Caco-2 (cell line): Measurements from ENCODE around the gene OTOF. TPM values are rescaled to one million over a fixed set of nuclear protein-coding genes. Genes with fewer than 3 reads are reported as not detected.

Experiments used
- BruUV-seq: library from RNA; stranded (reverse); fragments of 400-500 nt; replicated peaks from 2 replicates; lab custom pipeline; 2021; lab: Mats Ljungman, UMichigan
- CTCF ChIA-PET: fragments of 300-600 bp; sonication (Branson Sonifier 250); formaldehyde crosslinking; loops from one replicate; lab custom pipeline; 2022; ENCODE audit warnings: antibody characterized with exemption; lab: Charles Lee
- POLR2A ChIA-PET: fragments of 300-600 bp; sonication (Branson Sonifier 250); formaldehyde crosslinking; loops from one replicate; lab custom pipeline; 2022; ENCODE audit warnings: antibody characterized with exemption; lab: Charles Lee
- DNase-seq, 2 experiments: peaks; one replicate each; pipeline versions ENCODE4 v3.0.0 to v3.0.0-alpha.2; 2020 to 2022
- H3K27me3 ChIP-seq: replicated peaks from 2 replicates; pipeline ENCODE4 v1.6.0; 2011; ENCODE audit warnings: low read length; ENCODE audit not compliant: control insufficient read depth, insufficient read depth
- H3K36me3 ChIP-seq: 2 replicates; pipeline ENCODE4 v1.5.1; 2011; ENCODE audit warnings: low read length; ENCODE audit not compliant: control insufficient read depth, insufficient read depth
- H3K4me1 ChIP-seq: fragments of 250-450 bp; sonication (Bioruptor Pico); 2 replicates; pipeline ENCODE4 v1.5.1; 2020; ENCODE audit warnings: mild to moderate bottlenecking
- H3K4me3 ChIP-seq: 2 replicates; pipeline ENCODE4 v1.5.1; 2011; ENCODE audit warnings: low read depth, mild to moderate bottlenecking, control low read depth, low read length
- H3K9me3 ChIP-seq: fragments of 250-450 bp; sonication (Bioruptor Pico); 2 replicates; pipeline ENCODE4 v1.5.1; 2020; ENCODE audit warnings: mild to moderate bottlenecking, moderate library complexity
- H3K27ac Mint-ChIP-seq: one replicate; pipeline ENCODE4 v1.8.0; 2022; ENCODE audit warnings: mixed read lengths; ENCODE audit not compliant: unreplicated experiment
- H3K27me3 Mint-ChIP-seq: one replicate; pipeline ENCODE4 v1.8.0; 2022; ENCODE audit warnings: mixed read lengths; ENCODE audit not compliant: insufficient read depth, unreplicated experiment
- H3K36me3 Mint-ChIP-seq: one replicate; pipeline ENCODE4 v1.8.0; 2022; ENCODE audit warnings: mild to moderate bottlenecking, mixed read lengths; ENCODE audit not compliant: insufficient read depth, unreplicated experiment
- H3K4me1 Mint-ChIP-seq: one replicate; pipeline ENCODE4 v1.8.0; 2022; ENCODE audit warnings: low read depth, mixed read lengths; ENCODE audit not compliant: unreplicated experiment
- H3K4me3 Mint-ChIP-seq: one replicate; pipeline ENCODE4 v1.8.0; 2022; ENCODE audit warnings: mild to moderate bottlenecking, moderate library complexity, mixed read lengths; ENCODE audit not compliant: unreplicated experiment
- H3K9me3 Mint-ChIP-seq: one replicate; pipeline ENCODE4 v1.8.0; 2022; ENCODE audit warnings: mixed read lengths; ENCODE audit not compliant: unreplicated experiment
- CTCF ChIP-seq, 2 experiments: fragments of 200-600 bp in 1 of 2; IDR thresholded peaks; 1 replicate in 1 of 2; 2 replicates in 1 of 2; pipeline versions ENCODE4 v1.5.1 to v1.8.0; 2011 to 2022; ENCODE audit warnings: antibody characterized with exemption in 1 of 2, control low read depth in 1 of 2, inconsistent platforms in 1 of 2, low read depth in 1 of 2, low read length in 1 of 2, mild to moderate bottlenecking in 1 of 2, moderate library complexity in 1 of 2; ENCODE audit not compliant: insufficient read depth in 1 of 2, severe bottlenecking in 1 of 2, unreplicated experiment in 1 of 2
- intact Hi-C: fragments of 100-400 bp; cut with micrococcal nuclease; formaldehyde crosslinking; loops from one replicate; pipeline ENCODE4 v1.10.0; 2022; ENCODE audit not compliant: unreplicated experiment
- total RNA-seq: library from RNA; stranded (reverse); gene quantifications from 2 replicates; pipeline ENCODE4 v1.2.3, GENCODE V29; 2022

OTOF gene
- total RNA-seq, 1 experiment from 2014 or later, result 0.09 TPM

- no peak for TF ChIP-seq CTCF (IDR thresholded peaks at IDR 0.05; ENCODE audit: insufficient read depth in 1 of 2, low read depth in 1 of 2, low read length in 1 of 2, severe bottlenecking in 1 of 2, unreplicated experiment in 1 of 2)
- no TSS peak for BruUV-seq
- Mint-ChIP-seq H3K4me1 (peaks cover 7% of the 10 kb centered on the region), H3K36me3 (no peaks in the 10 kb centered on the region), H3K9me3 (no peaks in the 10 kb centered on the region), H3K27me3 (peaks cover 10% of the 10 kb centered on the region), H3K27ac (no peak overlapping the region), H3K4me3 (no peak overlapping the region)
- no peaks in the 10 kb centered on the region for H3K27me3 ChIP-seq
- no peaks in the 10 kb centered on the region for H3K9me3 ChIP-seq
- ChIA-PET CTCF (interaction anchor here (0.5 to 1.3 kb wide), 7 partner anchors 25 to 578 kb away, joined by 3 to 6 read pairs (median 4); no protein-coding TSS in a partner anchor), POLR2A (interaction anchor here (0.6 kb wide), 1 partner anchor 39 kb away, joined by 3 read pairs; no protein-coding TSS in a partner anchor)
- intact Hi-C loops, result no loop called here
- H3K36me3 ChIP-seq, result no peaks in the 10 kb centered on the region
- H3K4me1 ChIP-seq, result peaks cover 7% of the 10 kb centered on the region
- DNase-seq, result peak in 1 of 2 experiments; percentile 44
- no peak overlapping the region for H3K4me3 ChIP-seq
These were observed 17.9 kb upstream of the OTOF start for GRCh38 chr2:26495705-26496297.

- CTCF ChIA-PET, result no interaction called here
- no peaks in the 10 kb centered on the region for H3K9me3 Mint-ChIP-seq
- H3K4me1 Mint-ChIP-seq, result peaks cover 7% of the 10 kb centered on the region
- Histone ChIP-seq H3K9me3 (no peaks in the 10 kb centered on the region), H3K4me1 (peaks cover 7% of the 10 kb centered on the region), H3K36me3 (no peaks in the 10 kb centered on the region), H3K4me3 (no peak overlapping the region), H3K27me3 (no peaks in the 10 kb centered on the region)
- no peaks in the 10 kb centered on the region for H3K36me3 Mint-ChIP-seq
- no TSS peak for BruUV-seq
- no peak overlapping the region for H3K27ac Mint-ChIP-seq
- no peak for DNase-seq
- POLR2A ChIA-PET, result no interaction called here
- H3K27me3 Mint-ChIP-seq, result peaks cover 10% of the 10 kb centered on the region
- no peak overlapping the region for H3K4me3 Mint-ChIP-seq
- intact Hi-C loops, result no loop called here
- TF ChIP-seq CTCF (IDR thresholded peaks at IDR 0.05; ENCODE audit: insufficient read depth in 1 of 2, low read depth in 1 of 2, low read length in 1 of 2, severe bottlenecking in 1 of 2, unreplicated experiment in 1 of 2), result no peak
These were observed 17.0 kb upstream of the OTOF start for GRCh38 chr2:26494891-26495290.

DNA sequence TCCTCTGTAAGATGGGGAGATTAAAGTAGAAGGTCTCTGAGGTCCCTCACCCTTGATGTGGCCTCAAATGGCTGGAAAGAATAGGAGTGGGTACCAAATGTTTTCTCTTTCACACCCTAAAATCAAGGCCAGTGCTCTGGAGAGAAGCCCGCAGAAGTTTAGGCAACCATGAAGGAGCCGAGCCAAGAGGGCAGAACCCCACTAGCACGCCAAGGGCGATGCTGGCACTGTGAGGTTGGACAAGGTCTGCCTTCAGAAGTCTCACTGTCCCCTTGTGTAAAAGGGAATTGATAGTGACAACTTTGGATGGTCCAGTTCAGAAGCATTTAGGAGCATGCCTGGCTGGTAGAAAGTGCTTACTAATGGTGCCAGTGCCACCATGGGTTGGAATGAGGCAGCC, 16.3 kb upstream of the OTOF start:
- no peak for DNase-seq
- peaks cover 7% of the 10 kb centered on the region for H3K4me1 ChIP-seq
- no peaks in the 10 kb centered on the region for H3K9me3 ChIP-seq
- no TSS peak for BruUV-seq
- no peaks in the 10 kb centered on the region for H3K36me3 Mint-ChIP-seq
- ChIA-PET CTCF (no interaction called here), POLR2A (no interaction called here)
- H3K27me3 ChIP-seq, result no peaks in the 10 kb centered on the region
- H3K27me3 Mint-ChIP-seq, result peaks cover 9% of the 10 kb centered on the region
- TF ChIP-seq CTCF (IDR thresholded peaks at IDR 0.05; ENCODE audit: insufficient read depth in 1 of 2, low read depth in 1 of 2, low read length in 1 of 2, severe bottlenecking in 1 of 2, unreplicated experiment in 1 of 2), result no peak
- no peak overlapping the region for H3K4me3 Mint-ChIP-seq
- H3K9me3 Mint-ChIP-seq, result no peaks in the 10 kb centered on the region
- H3K4me1 Mint-ChIP-seq, result peaks cover 7% of the 10 kb centered on the region
- no peak overlapping the region for H3K27ac Mint-ChIP-seq
- intact Hi-C loops, result no loop called here
- H3K36me3 ChIP-seq, result no peaks in the 10 kb centered on the region
- no peak overlapping the region for H3K4me3 ChIP-seq
